Smooth muscle cell of the coronary artery (primary cell): ENCODE results near the gene ACSM6. TPM values are rescaled to one million over a fixed set of nuclear protein-coding genes. Genes with fewer than 3 reads are reported as not detected.

Experiments used
- total RNA-seq: library from RNA; depleted of rRNA; stranded (reverse); fragments of >200 nt; gene quantifications from 2 replicates; pipeline ENCODE4 v1.2.3, GENCODE V29; 2014; ENCODE audit warnings: low replicate concordance

The ACSM6 gene
- total RNA-seq, result not detected in 2 replicates

GRCh38 chr10:95193944-95194343, at the start of gene ACSM6:
ACSM6 (plus strand) TSS chr10:95194238; CDS start chr10:95194486, 248 bp downstream.

Other genes starting within 250 kb of the ACSM6 start
- gene CYP2C8, start 124.7 kb upstream of the ACSM6 start, total RNA-seq, result not detected in 2 replicates
- 4.6 and 35.0 TPM in 2 replicates for gene PDLIM1, start 96.8 kb downstream of the ACSM6 start, total RNA-seq